HepG2 (cell line): ENCODE results near the gene TST. TPM values are rescaled to one million over a fixed set of nuclear protein-coding genes. Genes with fewer than 3 reads are reported as not detected.
A peak's percentile ranks its signal among the peaks of the same experiment; 100 is the strongest.

Source experiments
- ARNTL ChIP-seq: sonication (generic); formaldehyde crosslinking; IDR thresholded peaks from 2 replicates; pipeline ENCODE4 v1.4.0; 2020; ENCODE audit warnings: mild to moderate bottlenecking, missing genetic modification reagents
- CREM ChIP-seq, 2 experiments: sonication (generic) in 1 of 2; formaldehyde crosslinking in 1 of 2; IDR thresholded peaks; 2 replicates each; pipeline versions ENCODE4 v1.4.0 to v1.6.1; 2016 to 2020; ENCODE audit warnings: antibody characterized with exemption in 1 of 2, mild to moderate bottlenecking in 1 of 2, missing genetic modification reagents in 1 of 2
- ELF4 ChIP-seq: sonication (generic); formaldehyde crosslinking; IDR thresholded peaks from 2 replicates; pipeline ENCODE4 v1.5.0; 2020; ENCODE audit warnings: missing genetic modification reagents, mild to moderate bottlenecking, moderate library complexity, borderline replicate concordance
- MAFK ChIP-seq, 2 experiments: IDR thresholded peaks in 1 of 2; conservative IDR thresholded peaks in 1 of 2; 2 replicates each; pipeline ENCODE4 v1.6.1; 2011; ENCODE audit warnings: improper control_type of control experiment in 2 of 2, low read length in 2 of 2
- NFAT5 ChIP-seq: sonication (generic); formaldehyde crosslinking; IDR thresholded peaks from 2 replicates; pipeline ENCODE4 v1.4.0; 2020; ENCODE audit warnings: missing genetic modification reagents
- NR2C2 ChIP-seq: sonication (generic); formaldehyde crosslinking; IDR thresholded peaks from 2 replicates; pipeline ENCODE4 v1.4.0; 2020; ENCODE audit warnings: missing genetic modification reagents, mild to moderate bottlenecking, moderate library complexity, borderline replicate concordance
- SOX6 ChIP-seq, 2 experiments: fragments of 450-650 bp in 1 of 2; sonication (generic) in 1 of 2; formaldehyde crosslinking in 1 of 2; IDR thresholded peaks; 2 replicates each; pipeline versions ENCODE4 v1.4.0 to v1.6.1; 2017 to 2020; ENCODE audit warnings: antibody characterized with exemption in 1 of 2, mild to moderate bottlenecking in 1 of 2, missing genetic modification reagents in 1 of 2
- TFAP4 ChIP-seq: sonication (generic); IDR thresholded peaks from 2 replicates; pipeline ENCODE4 v1.6.1; 2016; ENCODE audit warnings: low read depth, borderline replicate concordance
- YEATS4 ChIP-seq: sonication (generic); formaldehyde crosslinking; IDR thresholded peaks from 2 replicates; pipeline ENCODE4 v1.4.0; 2020; ENCODE audit warnings: missing genetic modification reagents, borderline replicate concordance
- ZBTB14 ChIP-seq: sonication (generic); formaldehyde crosslinking; IDR thresholded peaks from 2 replicates; pipeline ENCODE4 v1.4.0; 2020; ENCODE audit warnings: missing genetic modification reagents
- ZFP36L2 ChIP-seq: sonication (generic); formaldehyde crosslinking; IDR thresholded peaks from 2 replicates; pipeline ENCODE4 v1.4.0; 2020; ENCODE audit warnings: missing genetic modification reagents
- ZNF274 ChIP-seq: sonication (generic); formaldehyde crosslinking; IDR thresholded peaks from 2 replicates; pipeline ENCODE4 v1.5.1; 2020; ENCODE audit warnings: mild to moderate bottlenecking, missing genetic modification reagents
- ZNF362 ChIP-seq: sonication (generic); formaldehyde crosslinking; IDR thresholded peaks from 2 replicates; pipeline ENCODE4 v1.4.0; 2020; ENCODE audit warnings: missing genetic modification reagents, mild to moderate bottlenecking, borderline replicate concordance
- ZNF367 ChIP-seq: sonication (generic); formaldehyde crosslinking; IDR thresholded peaks from 2 replicates; pipeline ENCODE4 v1.4.0; 2020; ENCODE audit warnings: missing genetic modification reagents, borderline replicate concordance
- ZNF430 ChIP-seq: sonication (generic); formaldehyde crosslinking; IDR thresholded peaks from 2 replicates; pipeline ENCODE4 v1.9.0; 2021; ENCODE audit warnings: mild to moderate bottlenecking, missing genetic modification reagents
- ZNF562 ChIP-seq: sonication (generic); formaldehyde crosslinking; IDR thresholded peaks from 2 replicates; pipeline ENCODE4 v1.8.0; 2022; ENCODE audit warnings: missing genetic modification reagents, borderline replicate concordance
- ZNF740 ChIP-seq: sonication (generic); formaldehyde crosslinking; IDR thresholded peaks from 2 replicates; pipeline ENCODE4 v1.4.0; 2020; ENCODE audit warnings: missing genetic modification reagents
- polyA plus RNA-seq, 8 experiments: library from polyadenylated mRNA; depleted of rRNA in 3 of 8; stranded (reverse) in 7 of 8; unstranded in 1 of 8; fragments of >200 nt; fragmentation: Illumina TruSeq in 4 of 8; extraction: Trizol in 4 of 8; gene quantifications; 2 replicates each; pipeline versions ENCODE4 v1.2.1 to v1.2.3, GENCODE V29; 2011 to 2016; ENCODE audit warnings: low read depth in 4 of 8, missing spikeins in 1 of 8, mixed read lengths in 1 of 8; ENCODE audit not compliant: insufficient read depth in 1 of 8
- total RNA-seq, 5 experiments: library from RNA; depleted of rRNA; stranded (reverse); fragments of >200 nt; fragmentation: Illumina TruSeq; extraction: Trizol; gene quantifications; 2 replicates each; pipeline ENCODE4 v1.2.3, GENCODE V29; 2016; ENCODE audit warnings: low read depth in 1 of 5

The TST gene
- total and polyA plus RNA-seq, 2 of the 13 experiments (the other 11 are each of a cell fraction or from before 2014, with no cell fraction given) = 44.6 to 63.6 TPM

GRCh38 chr22:37018815-37019308 is 385 bp downstream of the TST start (continued):
- TF ChIP-seq ZNF362 (CRISPR knock-in tag) (no peak), ZNF562 (CRISPR knock-in tag) (no peak), SOX6 (IDR thresholded peaks at IDR 0.05) (no peak), SOX6 (CRISPR knock-in tag; IDR thresholded peaks at IDR 0.05) (0 out of 2 replicates have a peak, but pooled peaks have one; percentile 14), NR2C2 (CRISPR knock-in tag) (no peak), CREM (IDR thresholded peaks at IDR 0.05) (no peak), CREM (CRISPR knock-in tag; IDR thresholded peaks at IDR 0.05) (no peak), YEATS4 (CRISPR knock-in tag) (no peak), MAFK (conservative IDR thresholded peaks at IDR 0.05 in 1 of 2, IDR thresholded peaks at IDR 0.05 in 1 of 2; ENCODE audit: low read length in 2 of 2) (no peak), NFAT5 (no peak), ZBTB14 (no peak), ZNF274 (CRISPR knock-in tag) (no peak), ZNF740 (CRISPR knock-in tag) (no peak), TFAP4 (no peak), ZNF367 (CRISPR knock-in tag) (no peak), ZFP36L2 (CRISPR knock-in tag) (no peak), ELF4 (no peak), ARNTL (CRISPR knock-in tag) (no peak), ZNF430 (CRISPR knock-in tag) (no peak)
